PFSK-1 (cell line): ENCODE results near the gene GAP43.

Experiments
- FOXP2 ChIP-seq: optimal IDR thresholded peaks from 2 replicates; pipeline ENCODE3; 2011; ENCODE audit warnings: borderline replicate concordance, control low read depth, inconsistent platforms; ENCODE audit not compliant: insufficient read depth; ENCODE audit errors: extremely low read length, extremely low read depth
- POLR2AphosphoS5 ChIP-seq: IDR thresholded peaks from 2 replicates; pipeline ENCODE4 v1.6.1; 2012; ENCODE audit warnings: low read depth, mild to moderate bottlenecking, control low read depth, low read length, moderate library complexity
- SIN3A ChIP-seq: IDR thresholded peaks from 2 replicates; pipeline ENCODE4 v1.6.1; 2012; ENCODE audit warnings: mild to moderate bottlenecking, low read length, moderate library complexity, borderline replicate concordance; ENCODE audit not compliant: insufficient read depth
- TAF1 ChIP-seq: IDR thresholded peaks from 2 replicates; pipeline ENCODE4 v1.6.1; 2012; ENCODE audit warnings: low read length, control low read depth, borderline replicate concordance; ENCODE audit not compliant: insufficient read depth
- TF ChIP-seq, protein P1 (sequence below), 2 experiments: IDR thresholded peaks; 2 replicates each; pipeline versions ENCODE4 v1.6.1 to v1.8.0; 2011 to 2012; ENCODE audit warnings: low read depth in 2 of 2, low read length in 2 of 2, control low read depth in 1 of 2, inconsistent platforms in 1 of 2, mild to moderate bottlenecking in 1 of 2, moderate library complexity in 1 of 2; ENCODE audit not compliant: insufficient read depth in 1 of 2

The GAP43 gene

GRCh38 chr3:115713284-115713683 lies 90.0 kb downstream of the GAP43 start:
- TF ChIP-seq POLR2AphosphoS5 = no peak
- TF ChIP-seq FOXP2 = no peak
- TF ChIP-seq, protein P1, sequence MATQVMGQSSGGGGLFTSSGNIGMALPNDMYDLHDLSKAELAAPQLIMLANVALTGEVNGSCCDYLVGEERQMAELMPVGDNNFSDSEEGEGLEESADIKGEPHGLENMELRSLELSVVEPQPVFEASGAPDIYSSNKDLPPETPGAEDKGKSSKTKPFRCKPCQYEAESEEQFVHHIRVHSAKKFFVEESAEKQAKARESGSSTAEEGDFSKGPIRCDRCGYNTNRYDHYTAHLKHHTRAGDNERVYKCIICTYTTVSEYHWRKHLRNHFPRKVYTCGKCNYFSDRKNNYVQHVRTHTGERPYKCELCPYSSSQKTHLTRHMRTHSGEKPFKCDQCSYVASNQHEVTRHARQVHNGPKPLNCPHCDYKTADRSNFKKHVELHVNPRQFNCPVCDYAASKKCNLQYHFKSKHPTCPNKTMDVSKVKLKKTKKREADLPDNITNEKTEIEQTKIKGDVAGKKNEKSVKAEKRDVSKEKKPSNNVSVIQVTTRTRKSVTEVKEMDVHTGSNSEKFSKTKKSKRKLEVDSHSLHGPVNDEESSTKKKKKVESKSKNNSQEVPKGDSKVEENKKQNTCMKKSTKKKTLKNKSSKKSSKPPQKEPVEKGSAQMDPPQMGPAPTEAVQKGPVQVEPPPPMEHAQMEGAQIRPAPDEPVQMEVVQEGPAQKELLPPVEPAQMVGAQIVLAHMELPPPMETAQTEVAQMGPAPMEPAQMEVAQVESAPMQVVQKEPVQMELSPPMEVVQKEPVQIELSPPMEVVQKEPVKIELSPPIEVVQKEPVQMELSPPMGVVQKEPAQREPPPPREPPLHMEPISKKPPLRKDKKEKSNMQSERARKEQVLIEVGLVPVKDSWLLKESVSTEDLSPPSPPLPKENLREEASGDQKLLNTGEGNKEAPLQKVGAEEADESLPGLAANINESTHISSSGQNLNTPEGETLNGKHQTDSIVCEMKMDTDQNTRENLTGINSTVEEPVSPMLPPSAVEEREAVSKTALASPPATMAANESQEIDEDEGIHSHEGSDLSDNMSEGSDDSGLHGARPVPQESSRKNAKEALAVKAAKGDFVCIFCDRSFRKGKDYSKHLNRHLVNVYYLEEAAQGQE (IDR thresholded peaks at IDR 0.05; ENCODE audit: insufficient read depth in 1 of 2, low read depth in 2 of 2, low read length in 2 of 2) = no peak
- no peak for TF ChIP-seq TAF1
- no peak for TF ChIP-seq SIN3A

- TF ChIP-seq, protein P1 (IDR thresholded peaks at IDR 0.05; ENCODE audit: insufficient read depth in 1 of 2, low read depth in 2 of 2, low read length in 2 of 2) = no peak
- TF ChIP-seq FOXP2 (no peak), SIN3A (no peak), TAF1 (no peak), POLR2AphosphoS5 (no peak)
These were observed 92.0 kb downstream of the GAP43 start for GRCh38 chr3:115715241-115715745.

DNA sequence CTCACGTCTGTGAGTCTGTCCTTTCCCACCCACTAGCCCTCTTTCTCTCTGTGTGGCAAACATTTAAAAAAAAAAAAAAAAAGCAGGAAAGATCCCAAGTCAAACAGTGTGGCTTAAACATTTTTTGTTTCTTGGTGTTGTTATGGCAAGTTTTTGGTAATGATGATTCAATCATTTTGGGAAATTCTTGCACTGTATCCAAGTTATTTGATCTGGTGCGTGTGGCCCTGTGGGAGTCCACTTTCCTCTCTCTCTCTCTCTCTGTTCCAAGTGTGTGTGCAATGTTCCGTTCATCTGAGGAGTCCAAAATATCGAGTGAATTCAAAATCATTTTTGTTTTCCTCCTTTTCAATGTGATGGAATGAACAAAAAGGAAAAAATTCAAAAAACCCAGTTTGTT lies 97.7 kb downstream of the GAP43 start:
- no peak for TF ChIP-seq FOXP2
- no peak for TF ChIP-seq SIN3A
- TF ChIP-seq POLR2AphosphoS5 = no peak
- TF ChIP-seq TAF1 = no peak
- TF ChIP-seq, protein P1 (IDR thresholded peaks at IDR 0.05; ENCODE audit: insufficient read depth in 1 of 2, low read depth in 2 of 2, low read length in 2 of 2) = no peak

DNA sequence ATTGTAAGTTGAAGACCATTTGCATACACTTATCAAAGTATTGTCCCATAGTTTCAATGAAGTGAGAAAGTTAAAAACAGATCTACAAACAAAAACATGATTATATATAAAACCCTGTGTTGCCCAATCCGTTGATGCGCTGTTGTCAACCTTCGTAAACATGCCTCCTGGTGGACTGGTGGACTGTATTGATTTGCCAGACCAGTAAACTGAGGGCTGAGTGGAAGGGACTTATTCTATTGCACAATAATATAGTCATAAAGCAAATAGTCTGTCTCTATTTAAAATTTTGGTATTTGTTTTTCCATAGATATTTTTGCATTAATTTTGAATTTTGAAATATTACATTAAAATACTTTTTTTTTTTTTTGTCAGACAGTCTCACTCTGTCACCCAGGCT lies 102.5 kb downstream of the GAP43 start:
- TF ChIP-seq, protein P1 (IDR thresholded peaks at IDR 0.05; ENCODE audit: insufficient read depth in 1 of 2, low read depth in 2 of 2, low read length in 2 of 2) = no peak
- TF ChIP-seq TAF1 (no peak), SIN3A (no peak), FOXP2 (no peak), POLR2AphosphoS5 (no peak)

GRCh38 chr3:115727135-115727534 lies 103.8 kb downstream of the GAP43 start:
- TF ChIP-seq TAF1 (no peak), SIN3A (no peak), POLR2AphosphoS5 (no peak), FOXP2 (no peak)
- TF ChIP-seq, protein P1 (IDR thresholded peaks at IDR 0.05; ENCODE audit: insufficient read depth in 1 of 2, low read depth in 2 of 2, low read length in 2 of 2) = no peak
